ENCODE results near the gene GTPBP8.

Gene GTPBP8

GRCh38 chr3:112990672-112991602 is at the start of gene GTPBP8:
GTPBP8 (plus strand) TSS chr3:112990984; CDS start chr3:112991000, 16 bp downstream.
- peak; percentile 87 for DNase-seq

- no peak for DNase-seq
Observed at GRCh38 chr3:112948346-112948838, 42.4 kb upstream of the GTPBP8 start.

- DNase-seq, result no peak
Observed at GRCh38 chr3:112956351-112956750, 34.4 kb upstream of the GTPBP8 start.

- no peak for DNase-seq
Observed at GRCh38 chr3:112958811-112959560, 31.8 kb upstream of the GTPBP8 start.

- DNase-seq, result no peak
Observed at GRCh38 chr3:112963683-112964082, 27.1 kb upstream of the GTPBP8 start.

- DNase-seq, result no peak
Observed at GRCh38 chr3:112965656-112966055, 25.1 kb upstream of the GTPBP8 start.

GRCh38 chr3:112966633-112967032 is 24.2 kb upstream of the GTPBP8 start:
- no peak for DNase-seq

- no peak for DNase-seq
Observed at GRCh38 chr3:112967425-112967824, 23.4 kb upstream of the GTPBP8 start.

- no peak for DNase-seq
Observed at GRCh38 chr3:112967828-112968227, 23.0 kb upstream of the GTPBP8 start.

GRCh38 chr3:112972158-112972557 is 18.6 kb upstream of the GTPBP8 start:
- DNase-seq, result no peak

GRCh38 chr3:112973325-112974177 is 17.2 kb upstream of the GTPBP8 start:
- no peak for DNase-seq

GRCh38 chr3:112974178-112974517 is 16.6 kb upstream of the GTPBP8 start:
- no peak for DNase-seq

- DNase-seq, result no peak
Observed at GRCh38 chr3:112974894-112975293, 15.9 kb upstream of the GTPBP8 start, which contains the start of gene CD200R1. CD200R1 (minus strand) TSS chr3:112975103; CDS start chr3:112974857, 246 bp downstream.

GRCh38 chr3:112976001-112976400 is 14.8 kb upstream of the GTPBP8 start:
- no peak for DNase-seq

GRCh38 chr3:112976953-112977352 is 13.8 kb upstream of the GTPBP8 start:
- DNase-seq, result no peak

GRCh38 chr3:112979244-112979832 is 11.4 kb upstream of the GTPBP8 start:
- DNase-seq, result no peak

- DNase-seq, result no peak
Observed at GRCh38 chr3:112980080-112980479, 10.7 kb upstream of the GTPBP8 start.

GRCh38 chr3:112982710-112983109 is 8.1 kb upstream of the GTPBP8 start:
- DNase-seq, result no peak

- no peak for DNase-seq
Observed at GRCh38 chr3:112984485-112984884, 6.3 kb upstream of the GTPBP8 start.

- DNase-seq, result no peak
Observed at GRCh38 chr3:112987710-112988334, 3.0 kb upstream of the GTPBP8 start.

- DNase-seq, result no peak
Observed at GRCh38 chr3:112995800-112996199, 5.0 kb downstream of the GTPBP8 start.

GRCh38 chr3:113000691-113001090 is 9.9 kb downstream of the GTPBP8 start:
- no peak for DNase-seq

All from NCI-H1092 (cell line).